K562 (cell line): ENCODE results near the gene PTX3. TPM values are rescaled to one million over a fixed set of nuclear protein-coding genes. Genes with fewer than 3 reads are reported as not detected.

Experiments
- BCLAF1 ChIP-seq, 2 experiments: fragments of 450-650 bp in 1 of 2; IDR thresholded peaks; 2 replicates each; pipeline ENCODE4 v1.6.1; 2011 to 2017; ENCODE audit warnings: low read depth in 2 of 2, antibody characterized with exemption in 1 of 2, borderline replicate concordance in 1 of 2, low read length in 1 of 2, mild to moderate bottlenecking in 1 of 2, mixed read lengths in 1 of 2; ENCODE audit not compliant: control insufficient read depth in 1 of 2
- CREM ChIP-seq: IDR thresholded peaks from 2 replicates; pipeline ENCODE4 v1.6.1; 2014; ENCODE audit warnings: antibody characterized with exemption, low read depth
- DMBX1 ChIP-seq: fragments of 250-450 bp; sonication (Bioruptor Pico); IDR thresholded peaks from 2 replicates; pipeline ENCODE4 v1.8.0; 2022; ENCODE audit warnings: inconsistent platforms, mild to moderate bottlenecking, moderate library complexity, borderline replicate concordance
- FOSL1 ChIP-seq: fragments of 200-800 bp; sonication (Bioruptor generic); conservative IDR thresholded peaks from 2 replicates; pipeline ENCODE4 v1.6.1; 2016; ENCODE audit warnings: missing genetic modification characterization, missing compliant biosample characterization
- FOXJ3 ChIP-seq: sonication (generic); formaldehyde crosslinking; IDR thresholded peaks from 2 replicates; pipeline ENCODE4 v1.4.0; 2020; ENCODE audit warnings: mild to moderate bottlenecking, missing genetic modification reagents
- HNRNPL ChIP-seq: fragments of 200-400 bp; formaldehyde crosslinking; IDR thresholded peaks from 2 replicates; pipeline ENCODE4 v1.6.1; 2017; ENCODE audit warnings: low read depth, mild to moderate bottlenecking, low read length
- KHSRP ChIP-seq: fragments of 450-650 bp; IDR thresholded peaks from 2 replicates; pipeline ENCODE4 v1.6.1; 2017
- MAFF ChIP-seq: IDR thresholded peaks from 2 replicates; pipeline ENCODE4 v1.6.1; 2012; ENCODE audit warnings: low read length, improper control_type of control experiment
- NCOA2 ChIP-seq, 2 experiments: fragments of 450-650 bp; IDR thresholded peaks; 2 replicates each; pipeline ENCODE4 v1.6.1; 2018; ENCODE audit warnings: mild to moderate bottlenecking in 2 of 2, moderate library complexity in 1 of 2; ENCODE audit not compliant: partially characterized antibody in 2 of 2
- NFE2L1 ChIP-seq: fragments of 450-650 bp; IDR thresholded peaks from 2 replicates; pipeline ENCODE4 v1.6.1; 2016; ENCODE audit warnings: missing genetic modification characterization, low read depth, mild to moderate bottlenecking, missing compliant biosample characterization, moderate library complexity, borderline replicate concordance
- NR2C1 ChIP-seq, 2 experiments: fragments of 450-650 bp; IDR thresholded peaks; 2 replicates each; pipeline ENCODE4 v1.6.1; 2017; ENCODE audit warnings: mild to moderate bottlenecking in 2 of 2, antibody characterized with exemption in 1 of 2, inconsistent platforms in 1 of 2, missing compliant biosample characterization in 1 of 2, missing genetic modification characterization in 1 of 2
- PYGO2 ChIP-seq: fragments of 450-650 bp; IDR thresholded peaks from 2 replicates; pipeline ENCODE4 v1.6.1; 2016; ENCODE audit warnings: mild to moderate bottlenecking, missing genetic modification characterization, moderate library complexity, missing compliant biosample characterization
- REST ChIP-seq, 2 experiments: fragments of 450-650 bp; formaldehyde crosslinking in 1 of 2; IDR thresholded peaks; 2 replicates each; pipeline versions ENCODE4 v1.4.0 to v1.6.1; 2014 to 2020; ENCODE audit warnings: mild to moderate bottlenecking in 2 of 2, borderline replicate concordance in 1 of 2, low read depth in 1 of 2
- ZNF263 ChIP-seq: sonication (generic); formaldehyde crosslinking; IDR thresholded peaks from 2 replicates; pipeline ENCODE4 v1.8.0; 2022; ENCODE audit warnings: mild to moderate bottlenecking, missing genetic modification reagents, borderline replicate concordance
- polyA plus RNA-seq, 8 experiments: library from polyadenylated mRNA; depleted of rRNA in 4 of 8; stranded (reverse) in 5 of 8; unstranded in 3 of 8; fragments of >200 nt; fragmentation: Nextera tagmentation in 2 of 8; fragmentation: Illumina TruSeq in 1 of 8; extraction: Ambion mirVana in 2 of 8; extraction: Trizol in 1 of 8; gene quantifications; 2 replicates each; pipeline versions ENCODE4 v1.2.1 to v1.2.3, GENCODE V29; 2011 to 2014; ENCODE audit warnings: inconsistent platforms in 1 of 8, missing spikeins in 1 of 8
- total RNA-seq, 7 experiments: library from RNA; depleted of rRNA in 6 of 7; stranded (reverse); fragments of >200 nt in 6 of 7; fragmentation: Illumina TruSeq in 2 of 7; extraction: Trizol in 2 of 7; gene quantifications; 2 replicates each; pipeline versions ENCODE4 v1.2.1 to v1.2.3, GENCODE V29; 2011 to 2021; ENCODE audit warnings: low replicate concordance in 1 of 7
- TF ChIP-seq, protein P1 (sequence below): fragments of 450-650 bp; IDR thresholded peaks from 2 replicates; pipeline ENCODE4 v1.6.1; 2016

PTX3 gene
- total and polyA plus RNA-seq, 9 of the 15 experiments (the other 6 are each of a cell fraction or from before 2014, with no cell fraction given) = 0.04 to 0.33 (median 0.15) TPM; not detected in 2

DNA sequence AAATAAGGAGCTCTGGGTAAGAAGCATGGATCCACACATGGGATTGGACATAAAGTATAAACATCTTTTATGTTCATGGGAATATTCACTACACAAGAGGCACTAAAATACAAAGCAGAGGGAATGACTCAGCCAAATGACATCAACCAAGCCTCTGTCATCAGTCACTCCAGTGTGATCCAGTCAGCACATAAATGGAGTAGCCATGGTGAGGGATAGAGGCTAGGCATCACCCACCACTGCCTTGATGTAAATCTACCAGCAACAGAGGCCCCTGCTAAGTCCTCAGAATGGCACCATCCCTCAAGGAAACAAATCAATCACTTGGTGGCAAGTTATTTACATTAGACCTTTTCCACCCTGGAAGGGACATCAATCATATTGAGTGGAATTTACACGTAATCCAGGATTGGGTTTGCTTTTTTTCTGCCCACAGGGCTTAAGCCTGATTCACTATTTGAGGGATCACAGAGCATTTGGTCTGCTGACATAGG lies 39.3 kb downstream of the PTX3 start (continued):
- TF ChIP-seq REST (IDR thresholded peaks at IDR 0.05; ENCODE audit: borderline replicate concordance) (peak; percentile 57), REST (CRISPR knock-in tag; IDR thresholded peaks at IDR 0.05; ENCODE audit: low read depth) (no peak), NCOA2 (IDR thresholded peaks at IDR 0.05; ENCODE audit: partially characterized antibody in 2 of 2) (no peak), NFE2L1 (tag) (peak; percentile 83), MAFF (peak; percentile 75; the same call in 1 of the 2 replicates), ZNF263 (no peak), PYGO2 (tag) (no peak), FOXJ3 (no peak), KHSRP (no peak), BCLAF1 (IDR thresholded peaks at IDR 0.05; ENCODE audit: borderline replicate concordance in 1 of 2, control insufficient read depth in 1 of 2, low read depth in 2 of 2, low read length in 1 of 2) (no peak), CREM (0 out of 2 replicates have a peak, but pooled peaks have one; percentile 10), NR2C1 (IDR thresholded peaks at IDR 0.05) (no peak), NR2C1 (tag; IDR thresholded peaks at IDR 0.05) (0 out of 2 replicates have a peak, but pooled peaks have one; percentile 25), HNRNPL (no peak), FOSL1 (peak; percentile 79), DMBX1 (CRISPR knock-in tag) (0 out of 2 replicates have a peak, but pooled peaks have one; percentile 40)
- TF ChIP-seq, protein P1, sequence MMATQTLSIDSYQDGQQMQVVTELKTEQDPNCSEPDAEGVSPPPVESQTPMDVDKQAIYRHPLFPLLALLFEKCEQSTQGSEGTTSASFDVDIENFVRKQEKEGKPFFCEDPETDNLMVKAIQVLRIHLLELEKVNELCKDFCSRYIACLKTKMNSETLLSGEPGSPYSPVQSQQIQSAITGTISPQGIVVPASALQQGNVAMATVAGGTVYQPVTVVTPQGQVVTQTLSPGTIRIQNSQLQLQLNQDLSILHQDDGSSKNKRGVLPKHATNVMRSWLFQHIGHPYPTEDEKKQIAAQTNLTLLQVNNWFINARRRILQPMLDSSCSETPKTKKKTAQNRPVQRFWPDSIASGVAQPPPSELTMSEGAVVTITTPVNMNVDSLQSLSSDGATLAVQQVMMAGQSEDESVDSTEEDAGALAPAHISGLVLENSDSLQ = peak; percentile 73; the same call in 1 of the 2 replicates
